ENCODE results near the gene IER3. TPM values are rescaled to one million over a fixed set of nuclear protein-coding genes. Genes with fewer than 3 reads are reported as not detected.

The IER3 gene
- total and polyA plus RNA-seq, 9 of the 15 experiments (the other 6 are each of a cell fraction or from before 2014, with no cell fraction given): 1.5 to 30.0 (median 11.5) TPM

GRCh38 chr6:30711758-30712380 lies 32.5 kb downstream of the IER3 start (continued):
- TF ChIP-seq ARID4B (CRISPR knock-in tag; IDR thresholded peaks at IDR 0.05) (no peak), ZNF318 (IDR thresholded peaks at IDR 0.05; ENCODE audit: borderline replicate concordance in 1 of 2, low read depth in 1 of 2) (no peak)
